Spleen (tissue), 11 donors: ENCODE results near the gene SMOC1. TPM values are rescaled to one million over a fixed set of nuclear protein-coding genes. Genes with fewer than 3 reads are reported as not detected.
A peak's percentile ranks its signal among the peaks of the same experiment; 100 is the strongest.

ENCODE experiments used
- DNase-seq: peaks from one replicate; pipeline ENCODE4 v3.0.0-alpha.2; 2020
- H3K27ac ChIP-seq, 8 donors: fragments of 200-600 bp; sonication (generic) in 7 of 8; 1 replicate in 4 of 8; 2 replicates in 4 of 8; pipeline versions ENCODE4 v1.5.0 to v1.8.0; 2016 to 2021; ENCODE audit warnings: inconsistent platforms in 4 of 8, mild to moderate bottlenecking in 4 of 8, moderate library complexity in 1 of 8
- H3K27me3 ChIP-seq, 7 donors: fragments of 200-600 bp; sonication (generic) in 6 of 7; replicated peaks in 1 of 7; 1 replicate in 4 of 7; 2 replicates in 3 of 7; pipeline versions ENCODE4 v1.5.0 to v1.8.0; 2016 to 2021; ENCODE audit warnings: inconsistent platforms in 3 of 7, mild to moderate bottlenecking in 1 of 7
- H3K36me3 ChIP-seq, 6 donors: fragments of 200-600 bp; sonication (generic) in 5 of 6; 1 replicate in 4 of 6; 2 replicates in 2 of 6; pipeline versions ENCODE4 v1.5.0 to v1.8.0; 2016 to 2021; ENCODE audit warnings: inconsistent platforms in 2 of 6
- H3K4me1 ChIP-seq, 6 donors: fragments of 200-600 bp; sonication (generic) in 5 of 6; 1 replicate in 3 of 6; 2 replicates in 3 of 6; pipeline versions ENCODE4 v1.5.0 to v1.8.0; 2016 to 2021; ENCODE audit warnings: inconsistent platforms in 3 of 6
- H3K4me3 ChIP-seq, 8 donors: fragments of 200-600 bp; sonication (generic) in 7 of 8; 1 replicate in 4 of 8; 2 replicates in 4 of 8; pipeline versions ENCODE4 v1.5.0 to v1.8.0; 2016 to 2021; ENCODE audit warnings: inconsistent platforms in 4 of 8, mild to moderate bottlenecking in 4 of 8, moderate library complexity in 2 of 8
- H3K9me3 ChIP-seq, 8 donors: fragments of 200-600 bp; sonication (generic) in 7 of 8; 1 replicate in 4 of 8; 2 replicates in 4 of 8; pipeline versions ENCODE4 v1.5.0 to v1.8.0; 2016 to 2021; ENCODE audit warnings: inconsistent platforms in 4 of 8
- POLR2A ChIP-seq, 3 donors: fragments of 450-650 bp; IDR thresholded peaks; one replicate each; pipeline ENCODE4 v1.5.1; 2017; ENCODE audit warnings: antibody characterized with exemption in 3 of 3, mild to moderate bottlenecking in 1 of 3
- POLR2AphosphoS5 ChIP-seq, 3 donors: sonication (generic); formaldehyde crosslinking; IDR thresholded peaks; one replicate each; pipeline ENCODE4 v1.5.1; 2017; ENCODE audit warnings: antibody characterized with exemption in 3 of 3
- WGBS, 5 donors: extraction: QIAGEN DNeasy Blood & Tissue Kit in 3 of 5; methylation state at CpG; one replicate each; pipeline versions ENCODE4 v1.1.5 to v1.1.7; 2013 to 2018; 5-methylcytosine and 5-hydroxymethylcytosine counted together
- intact Hi-C: fragments of 100-400 bp; cut with DNase I; formaldehyde crosslinking; loops from one replicate; pipeline ENCODE4 v1.15.0; 2023; ENCODE audit warnings: low total_unique reads
- polyA plus RNA-seq, 3 donors: library from polyadenylated mRNA; stranded (reverse); fragments of 200-250 nt; gene quantifications; one replicate each; pipeline ENCODE4 v1.2.1, GENCODE V29; 2013
- total RNA-seq, 7 donors: library from RNA; depleted of rRNA in 3 of 7; stranded (reverse); fragments of >200 nt in 3 of 7; fragmentation: NEBNext Ultra II Directional in 4 of 7; extraction: Animal tissue kit (Norgen Biotek cat#: 25700) in 4 of 7; gene quantifications; one replicate each; pipeline versions ENCODE4 v1.1.0 to v1.2.1, GENCODE V29; 2016 to 2021
- TF ChIP-seq, protein P1 (sequence below), 11 experiments: fragments of 200-600 bp in 7 of 11; fragments of 450-650 bp in 4 of 11; sonication (generic) in 4 of 11; IDR thresholded peaks in 8 of 11; conservative IDR thresholded peaks in 3 of 11; 1 replicate in 7 of 11; 2 replicates in 4 of 11; pipeline versions ENCODE4 v1.4.0 to v1.8.0; 2016 to 2021; ENCODE audit warnings: antibody characterized with exemption in 11 of 11, inconsistent platforms in 4 of 11, mild to moderate bottlenecking in 1 of 11
- donor health status: healthy with polysubstance abuse.
- donor health status: DM: no; HTN: no; CAD: no; lungs with moderate emphysema.
- donor health status: DM: no; HTN: no; CAD: no.
- donor health status: Bipolar disorder and iron deficiency.
- donor health status: healthy.
- donor health status: DM: no; HTN: no; CAD: no.
- donor health status: DM: yes; HTN: yes; CAD: no.

Gene SMOC1
- total and polyA plus RNA-seq, 10 donors, result 6.1 to 108 (median 29.6) TPM

- Histone ChIP-seq H3K4me1 (peaks cover 10 to 17% (median 14%) of the 10 kb centered on the region in 6 donors), H3K27ac (peak overlapping the region in 6 of 8 donors; percentile 11 to 74 (median 37)), H3K27me3 (no peaks in the 10 kb centered on the region), H3K9me3 (no peaks in the 10 kb centered on the region), H3K4me3 (peak overlapping the region in 1 of 8 donors; percentile 18), H3K36me3 (no peaks in the 10 kb centered on the region)
- no peak for TF ChIP-seq POLR2AphosphoS5 (IDR thresholded peaks at IDR 0.05)
- TF ChIP-seq, protein P1, sequence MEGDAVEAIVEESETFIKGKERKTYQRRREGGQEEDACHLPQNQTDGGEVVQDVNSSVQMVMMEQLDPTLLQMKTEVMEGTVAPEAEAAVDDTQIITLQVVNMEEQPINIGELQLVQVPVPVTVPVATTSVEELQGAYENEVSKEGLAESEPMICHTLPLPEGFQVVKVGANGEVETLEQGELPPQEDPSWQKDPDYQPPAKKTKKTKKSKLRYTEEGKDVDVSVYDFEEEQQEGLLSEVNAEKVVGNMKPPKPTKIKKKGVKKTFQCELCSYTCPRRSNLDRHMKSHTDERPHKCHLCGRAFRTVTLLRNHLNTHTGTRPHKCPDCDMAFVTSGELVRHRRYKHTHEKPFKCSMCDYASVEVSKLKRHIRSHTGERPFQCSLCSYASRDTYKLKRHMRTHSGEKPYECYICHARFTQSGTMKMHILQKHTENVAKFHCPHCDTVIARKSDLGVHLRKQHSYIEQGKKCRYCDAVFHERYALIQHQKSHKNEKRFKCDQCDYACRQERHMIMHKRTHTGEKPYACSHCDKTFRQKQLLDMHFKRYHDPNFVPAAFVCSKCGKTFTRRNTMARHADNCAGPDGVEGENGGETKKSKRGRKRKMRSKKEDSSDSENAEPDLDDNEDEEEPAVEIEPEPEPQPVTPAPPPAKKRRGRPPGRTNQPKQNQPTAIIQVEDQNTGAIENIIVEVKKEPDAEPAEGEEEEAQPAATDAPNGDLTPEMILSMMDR (IDR thresholded peaks at IDR 0.05 in 8 of 11, conservative IDR thresholded peaks at IDR 0.05 in 3 of 11), result no peak
- no peak for TF ChIP-seq POLR2A (IDR thresholded peaks at IDR 0.05)
- WGBS, 5 donors, result 55 to 85% (median 73%) methylated on average over 2 of the region's 2 CpGs
- no peak for DNase-seq
- intact Hi-C loops, result no loop called here
Observed at GRCh38 chr14:70018230-70018629, 139.0 kb downstream of the SMOC1 start.

- TF ChIP-seq POLR2AphosphoS5 (IDR thresholded peaks at IDR 0.05) (peak in 1 of 3 donors; percentile 49), POLR2A (IDR thresholded peaks at IDR 0.05) (no peak)
- TF ChIP-seq, protein P1 (IDR thresholded peaks at IDR 0.05 in 8 of 11, conservative IDR thresholded peaks at IDR 0.05 in 3 of 11), result no peak
- Histone ChIP-seq H3K9me3 (no peaks in the 10 kb centered on the region), H3K36me3 (no peaks in the 10 kb centered on the region), H3K4me1 (peaks cover 10 to 17% (median 14%) of the 10 kb centered on the region in 6 donors), H3K27ac (peak overlapping the region in 6 of 8 donors; percentile 11 to 74 (median 37)), H3K4me3 (peak overlapping the region in 4 of 8 donors; percentile 14 to 44 (median 16)), H3K27me3 (no peaks in the 10 kb centered on the region)
- intact Hi-C loops, result no loop called here
- WGBS, 5 donors, result 6 to 23% (median 15%) methylated on average over 9 of the region's 9 CpGs
- no peak for DNase-seq
Observed at GRCh38 chr14:70018713-70019211, 139.5 kb downstream of the SMOC1 start.

DNA sequence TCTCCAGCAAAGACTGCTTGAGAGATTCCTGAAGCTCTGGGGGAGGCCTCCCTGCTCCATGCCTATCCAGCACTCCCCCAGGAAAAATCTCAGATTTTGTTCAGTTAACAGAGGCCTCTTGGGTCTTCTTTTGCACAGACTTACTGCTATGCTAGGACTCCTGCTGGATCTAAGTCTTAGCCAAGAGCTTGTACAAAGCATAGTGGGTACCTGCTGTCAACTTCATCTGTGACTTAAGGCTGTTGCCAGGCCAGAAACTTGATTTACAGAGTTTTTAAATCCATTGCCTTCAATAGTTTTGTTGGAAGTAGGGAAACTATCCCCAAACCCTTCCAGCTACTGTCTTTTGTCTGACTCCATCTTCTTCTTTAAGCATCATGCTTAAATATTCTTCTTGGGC lies 140.5 kb downstream of the SMOC1 start:
- Histone ChIP-seq H3K9me3 (no peaks in the 10 kb centered on the region), H3K27ac (peak overlapping the region in 1 of 8 donors; percentile 74), H3K27me3 (no peaks in the 10 kb centered on the region), H3K4me3 (no peak overlapping the region), H3K4me1 (peaks cover 10 to 17% (median 14%) of the 10 kb centered on the region in 6 donors), H3K36me3 (no peaks in the 10 kb centered on the region)
- no peak for TF ChIP-seq POLR2AphosphoS5 (IDR thresholded peaks at IDR 0.05)
- TF ChIP-seq, protein P1 (IDR thresholded peaks at IDR 0.05 in 8 of 11, conservative IDR thresholded peaks at IDR 0.05 in 3 of 11), result no peak
- no peak for TF ChIP-seq POLR2A (IDR thresholded peaks at IDR 0.05)
- no peak for DNase-seq
- intact Hi-C loops, result no loop called here

- Histone ChIP-seq H3K4me1 (peaks cover 10 to 17% (median 14%) of the 10 kb centered on the region in 6 donors), H3K27me3 (no peaks in the 10 kb centered on the region), H3K27ac (no peak overlapping the region), H3K4me3 (no peak overlapping the region), H3K9me3 (no peaks in the 10 kb centered on the region), H3K36me3 (no peaks in the 10 kb centered on the region)
- intact Hi-C loops, result no loop called here
- no peak for DNase-seq
- TF ChIP-seq POLR2AphosphoS5 (IDR thresholded peaks at IDR 0.05) (no peak), POLR2A (IDR thresholded peaks at IDR 0.05) (no peak)
- TF ChIP-seq, protein P1 (IDR thresholded peaks at IDR 0.05 in 8 of 11, conservative IDR thresholded peaks at IDR 0.05 in 3 of 11), result no peak
- 51 to 62% (median 60%) methylated on average over 8 of the region's 8 CpGs for WGBS, 5 donors
Observed at GRCh38 chr14:70020352-70021170, 141.3 kb downstream of the SMOC1 start.
